Body of pancreas (tissue), 4 donors: ENCODE measurements around the gene TBC1D9B.

Source experiments
- CTCF ChIP-seq, 7 experiments: fragments of 450-650 bp in 4 of 7; fragments of 200-600 bp in 3 of 7; sonication (generic) in 3 of 7; IDR thresholded peaks; one replicate each; pipeline ENCODE4 v1.5.1; 2016 to 2019; ENCODE audit warnings: antibody characterized with exemption in 7 of 7
- POLR2A ChIP-seq, 3 donors: fragments of 450-650 bp; IDR thresholded peaks; one replicate each; pipeline ENCODE4 v1.6.1; 2016; ENCODE audit warnings: antibody characterized with exemption in 3 of 3, mild to moderate bottlenecking in 2 of 3

DNA sequence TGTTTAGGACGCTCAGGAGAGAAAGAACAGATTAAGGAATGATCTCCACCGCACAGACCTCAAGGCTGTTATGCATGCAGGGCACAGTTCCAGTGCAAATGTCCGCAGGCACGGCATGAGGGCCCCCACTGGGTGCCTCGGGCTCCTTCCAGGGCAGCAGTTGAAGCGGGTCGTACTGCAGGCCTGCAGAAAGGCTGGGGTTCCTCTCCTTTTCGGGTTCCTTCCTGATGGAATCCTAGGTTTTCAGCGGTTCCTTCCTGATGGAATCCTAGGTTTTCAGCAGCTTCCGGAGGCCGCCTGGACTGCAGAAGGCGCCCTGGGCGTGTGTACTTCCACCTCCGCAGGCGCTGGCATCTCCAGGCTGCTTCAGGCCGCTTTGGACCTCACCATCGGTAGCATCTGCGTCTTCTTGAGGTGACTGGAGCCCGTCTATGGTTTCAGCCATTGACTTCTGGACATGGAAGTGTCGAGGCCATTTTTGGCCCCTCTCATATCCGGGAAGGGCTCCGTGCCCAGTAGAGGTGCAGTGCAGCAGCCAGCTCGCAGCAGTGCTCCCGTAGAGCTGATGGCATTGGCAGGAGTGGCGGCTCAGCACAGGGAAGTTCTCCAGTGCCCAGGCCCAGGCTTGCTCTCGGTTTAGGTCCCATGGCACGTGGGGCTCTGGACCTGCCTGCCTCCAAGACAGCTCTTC is 95.4 kb downstream of the TBC1D9B start:
- no peak for TF ChIP-seq POLR2A (IDR thresholded peaks at IDR 0.05)
- TF ChIP-seq CTCF (IDR thresholded peaks at IDR 0.05): no peak
